Activated CD4-positive, alpha-beta T cell treated with anti-CD3 and anti-CD28 coated beads, Interleukin-2, amount 10 ng/mL, durations not matched to agents 24 days and 14 days (primary cell): ENCODE results near the gene OPRL1. TPM values are rescaled to one million over a fixed set of nuclear protein-coding genes. Genes with fewer than 3 reads are reported as not detected.

Experiments used
- DNase-seq: peaks from one replicate; pipeline ENCODE4 v3.0.0; 2022
- H3K27ac Mint-ChIP-seq: one replicate; pipeline ENCODE4 v1.8.0; 2022; ENCODE audit warnings: mild to moderate bottlenecking, mixed read lengths
- H3K27me3 Mint-ChIP-seq: one replicate; pipeline ENCODE4 v1.8.0; 2022; ENCODE audit warnings: mixed read lengths
- H3K36me3 Mint-ChIP-seq: one replicate; pipeline ENCODE4 v1.8.0; 2022; ENCODE audit warnings: low read depth, mild to moderate bottlenecking, mixed read lengths
- H3K4me1 Mint-ChIP-seq: one replicate; pipeline ENCODE4 v1.8.0; 2021; ENCODE audit warnings: mixed read lengths
- H3K4me3 Mint-ChIP-seq: one replicate; pipeline ENCODE4 v1.8.0; 2022; ENCODE audit warnings: mild to moderate bottlenecking, moderate library complexity, mixed read lengths
- H3K9me3 Mint-ChIP-seq: one replicate; pipeline ENCODE4 v1.8.0; 2021; ENCODE audit warnings: mixed read lengths
- intact Hi-C: fragments of 100-400 bp; cut with micrococcal nuclease; formaldehyde crosslinking; loops from one replicate; pipeline ENCODE4 v1.15.1; 2023
- total RNA-seq: library from RNA; stranded (reverse); gene quantifications from 2 replicates; pipeline ENCODE4 v1.2.3, GENCODE V29; 2022

OPRL1 gene
- total RNA-seq, 1 donor from 2014 or later = 0.23 TPM

DNA sequence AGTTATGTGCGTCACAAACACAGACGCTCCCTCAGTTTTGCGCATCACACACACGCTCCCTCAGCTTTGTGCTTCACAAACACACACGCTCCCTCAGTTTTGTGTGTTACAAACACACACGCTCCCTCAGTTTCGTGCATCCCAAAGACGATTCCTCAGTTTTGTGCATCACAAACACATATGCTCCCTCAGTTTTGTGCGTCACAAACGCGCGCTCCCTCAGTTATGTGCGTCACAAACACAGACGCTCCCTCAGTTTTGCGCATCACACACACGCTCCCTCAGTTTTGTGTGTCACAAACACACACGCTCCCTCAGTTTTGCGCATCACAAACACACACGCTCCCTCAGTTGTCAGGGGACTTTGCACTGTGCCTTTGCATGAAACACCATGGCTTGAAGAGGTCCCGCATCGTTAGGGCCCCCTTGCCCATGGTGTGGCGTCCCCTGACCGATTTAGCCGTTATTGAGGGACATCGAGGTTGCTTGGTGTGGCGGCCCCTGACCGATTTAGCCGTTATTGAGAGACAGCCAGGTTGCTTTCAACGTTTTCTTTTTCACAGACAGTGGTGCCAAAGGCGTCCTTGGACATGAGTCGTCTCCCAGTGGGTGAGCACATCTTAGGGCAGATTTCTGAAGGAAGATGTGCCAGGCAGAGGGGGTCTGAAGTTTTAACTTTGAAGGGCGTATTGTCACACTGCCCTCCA, 56.3 kb downstream of the OPRL1 start:
- Mint-ChIP-seq H3K9me3 (no peaks in the 10 kb centered on the region), H3K27me3 (no peaks in the 10 kb centered on the region), H3K4me1 (no peaks in the 10 kb centered on the region), H3K4me3 (no peak overlapping the region), H3K36me3 (no peaks in the 10 kb centered on the region), H3K27ac (no peak overlapping the region)
- intact Hi-C loops = no loop called here
- no peak for DNase-seq

GRCh38 chr20:64137598-64138031, 57.7 kb downstream of the OPRL1 start:
- H3K4me1 Mint-ChIP-seq = no peaks in the 10 kb centered on the region
- H3K27ac Mint-ChIP-seq = no peak overlapping the region
- DNase-seq = no peak
- H3K36me3 Mint-ChIP-seq = no peaks in the 10 kb centered on the region
- no peaks in the 10 kb centered on the region for H3K9me3 Mint-ChIP-seq
- no peak overlapping the region for H3K4me3 Mint-ChIP-seq
- intact Hi-C loops = no loop called here
- no peaks in the 10 kb centered on the region for H3K27me3 Mint-ChIP-seq

GRCh38 chr20:64138276-64138815, 58.5 kb downstream of the OPRL1 start:
- no peaks in the 10 kb centered on the region for H3K4me1 Mint-ChIP-seq
- no peak for DNase-seq
- no peak overlapping the region for H3K4me3 Mint-ChIP-seq
- intact Hi-C loops = no loop called here
- H3K27me3 Mint-ChIP-seq = no peaks in the 10 kb centered on the region
- no peak overlapping the region for H3K27ac Mint-ChIP-seq
- no peaks in the 10 kb centered on the region for H3K36me3 Mint-ChIP-seq
- no peaks in the 10 kb centered on the region for H3K9me3 Mint-ChIP-seq

DNA sequence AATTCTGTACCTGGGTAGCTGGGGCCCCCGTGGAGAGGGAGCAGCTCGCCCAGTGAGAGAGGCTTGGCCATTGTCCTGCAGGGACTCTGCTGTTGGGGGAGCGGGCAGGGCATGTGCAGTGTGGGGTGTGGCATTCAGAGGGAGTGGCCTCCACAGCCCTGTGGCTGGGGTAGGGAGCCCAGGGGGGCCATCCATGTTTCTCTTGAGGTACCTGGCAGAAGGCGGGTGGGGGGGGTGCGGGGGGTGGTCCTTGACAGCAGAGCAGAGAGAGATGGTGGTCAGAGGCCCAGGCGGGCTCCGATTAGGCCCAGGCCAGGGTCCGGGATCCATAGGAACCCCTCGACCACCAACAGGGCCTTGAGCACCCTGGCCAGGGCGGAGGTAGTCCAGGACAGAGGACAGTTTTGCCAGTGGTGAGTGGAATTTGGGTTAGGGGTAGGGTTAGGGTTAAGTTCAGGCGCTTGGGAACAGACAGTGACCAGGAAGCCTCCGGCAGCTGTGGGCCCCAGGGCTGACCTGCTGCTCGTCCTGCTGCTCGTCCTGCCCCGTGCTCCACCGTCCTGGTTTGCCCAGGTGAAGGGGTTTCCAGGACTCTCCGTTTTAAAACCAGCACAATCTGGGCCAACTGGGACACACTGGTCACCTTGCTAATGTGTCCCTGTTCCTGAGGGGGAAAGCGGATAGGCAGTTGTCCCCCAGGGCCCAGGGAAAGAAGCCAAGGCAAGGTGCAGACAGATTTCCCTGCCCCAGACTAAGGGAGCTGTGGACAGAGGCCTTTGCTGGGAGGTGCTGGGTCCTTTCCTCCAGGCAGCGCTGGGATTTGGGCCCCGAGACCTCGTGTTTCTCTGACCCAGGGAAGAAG, 59.5 kb downstream of the OPRL1 start:
- Mint-ChIP-seq H3K4me3 (no peak overlapping the region), H3K27me3 (no peaks in the 10 kb centered on the region), H3K36me3 (no peaks in the 10 kb centered on the region), H3K9me3 (no peaks in the 10 kb centered on the region), H3K27ac (no peak overlapping the region), H3K4me1 (no peaks in the 10 kb centered on the region)
- intact Hi-C loops = no loop called here
- no peak for DNase-seq

GRCh38 chr20:64140061-64140931, 60.4 kb downstream of the OPRL1 start:
- Mint-ChIP-seq H3K27ac (no peak overlapping the region), H3K4me1 (no peaks in the 10 kb centered on the region), H3K27me3 (no peaks in the 10 kb centered on the region), H3K36me3 (no peaks in the 10 kb centered on the region), H3K4me3 (no peak overlapping the region), H3K9me3 (peaks cover 3% of the 10 kb centered on the region)
- intact Hi-C loops = no loop called here
- no peak for DNase-seq

- intact Hi-C loops = no loop called here
- Mint-ChIP-seq H3K27me3 (no peaks in the 10 kb centered on the region), H3K27ac (no peak overlapping the region), H3K4me1 (no peaks in the 10 kb centered on the region), H3K4me3 (no peak overlapping the region), H3K9me3 (peaks cover 3% of the 10 kb centered on the region), H3K36me3 (no peaks in the 10 kb centered on the region)
- DNase-seq = no peak
Measured at GRCh38 chr20:64140956-64141355, 61.1 kb downstream of the OPRL1 start.

- no peak overlapping the region for H3K27ac Mint-ChIP-seq
- H3K4me3 Mint-ChIP-seq = no peak overlapping the region
- H3K36me3 Mint-ChIP-seq = no peaks in the 10 kb centered on the region
- H3K27me3 Mint-ChIP-seq = no peaks in the 10 kb centered on the region
- no peak for DNase-seq
- H3K9me3 Mint-ChIP-seq = peaks cover 3% of the 10 kb centered on the region
- intact Hi-C loops = no loop called here
- no peaks in the 10 kb centered on the region for H3K4me1 Mint-ChIP-seq
Measured at GRCh38 chr20:64142590-64142989, 62.7 kb downstream of the OPRL1 start.

DNA sequence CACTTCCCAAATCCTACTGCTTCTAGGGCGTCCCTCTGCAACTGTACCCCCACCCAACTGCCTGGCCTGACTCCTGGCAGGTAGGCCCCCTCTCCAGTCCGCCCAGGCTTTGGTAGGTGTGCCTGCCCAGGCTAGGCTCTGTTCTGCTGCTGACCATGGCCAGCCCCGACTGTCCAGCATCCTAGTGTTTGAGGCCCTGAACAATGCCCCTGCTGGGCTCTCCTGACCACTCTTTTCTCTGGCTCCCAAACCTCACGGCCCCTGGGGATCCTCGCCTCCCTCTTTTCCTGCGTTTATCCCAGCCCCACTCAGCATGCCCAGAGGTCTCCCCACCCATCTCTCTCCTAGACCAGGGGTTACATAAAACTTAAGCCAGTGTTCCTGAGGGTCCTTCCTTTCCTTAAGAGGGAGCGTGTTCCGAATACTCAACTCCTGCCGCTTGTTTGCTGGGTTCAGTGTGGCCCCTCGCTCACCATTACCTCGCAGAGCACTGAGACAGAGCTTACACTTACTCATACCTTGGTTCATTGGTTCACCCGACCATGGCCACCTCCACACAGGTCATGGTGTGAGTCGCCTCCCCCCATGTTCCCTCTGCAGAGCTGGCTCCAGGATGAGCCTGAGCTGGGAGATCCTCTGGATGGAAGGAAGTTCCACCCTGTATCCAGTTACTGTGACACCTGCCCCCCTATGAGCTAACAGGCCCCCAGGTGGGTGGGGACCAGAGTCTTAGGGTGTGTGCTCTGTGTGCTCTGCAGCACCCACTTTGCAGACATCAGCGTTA, 63.3 kb downstream of the OPRL1 start:
- Mint-ChIP-seq H3K36me3 (no peaks in the 10 kb centered on the region), H3K27me3 (no peaks in the 10 kb centered on the region), H3K4me3 (no peak overlapping the region), H3K4me1 (no peaks in the 10 kb centered on the region), H3K9me3 (peaks cover 3% of the 10 kb centered on the region), H3K27ac (no peak overlapping the region)
- DNase-seq = no peak
- intact Hi-C loops = no loop called here

- intact Hi-C loops = no loop called here
Measured at GRCh38 chr20:64144144-64144912, 64.4 kb downstream of the OPRL1 start.

DNA sequence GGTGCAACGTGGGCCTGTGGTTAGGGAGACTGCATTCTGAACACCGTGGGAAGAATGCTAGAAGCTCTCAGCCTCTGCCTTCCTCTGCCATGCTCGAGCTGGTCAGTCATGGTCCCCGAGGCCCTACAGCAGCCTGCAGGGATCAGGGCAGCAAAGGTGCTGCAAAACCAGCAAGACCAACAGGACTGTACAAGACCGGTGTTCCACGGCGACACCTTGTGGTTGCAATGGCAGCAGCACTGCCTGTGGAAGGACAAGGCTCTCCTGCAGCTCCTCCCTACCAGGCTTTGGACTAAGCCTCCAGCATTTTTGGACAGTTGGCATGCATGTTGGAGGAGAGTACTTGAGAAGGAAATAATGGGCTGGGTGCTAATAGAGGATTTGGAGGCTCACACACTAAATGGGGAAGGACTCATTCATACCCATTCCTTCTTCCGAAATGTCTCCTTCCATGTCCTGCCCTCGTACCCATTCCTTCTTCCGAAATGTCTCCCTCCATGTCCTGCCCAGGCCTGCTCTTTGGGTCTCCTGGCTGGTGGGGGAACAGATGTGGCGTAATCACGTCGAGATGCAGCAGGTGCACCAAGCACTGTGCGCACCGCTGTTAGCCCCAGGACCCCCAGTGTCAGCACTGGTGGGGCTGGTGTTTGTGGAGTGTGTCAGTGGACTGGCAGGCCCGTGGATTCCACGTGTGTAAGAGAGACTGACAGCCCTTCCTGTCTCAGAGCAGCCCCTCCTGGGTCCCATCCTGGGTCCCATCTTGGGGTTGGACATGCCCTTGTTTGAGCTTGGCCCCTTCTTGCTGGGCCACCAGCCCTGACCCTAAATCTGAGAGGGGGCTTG, 65.8 kb downstream of the OPRL1 start:
- H3K27ac Mint-ChIP-seq = no peak overlapping the region

More at GRCh38 chr20:64144144-64144912, 64.4 kb downstream of the OPRL1 start:
- Mint-ChIP-seq H3K9me3 (peaks cover 3% of the 10 kb centered on the region), H3K27ac (no peak overlapping the region), H3K36me3 (no peaks in the 10 kb centered on the region), H3K4me1 (no peaks in the 10 kb centered on the region), H3K27me3 (no peaks in the 10 kb centered on the region), H3K4me3 (no peak overlapping the region)
- DNase-seq = no peak

GRCh38 chr20:64146301-64146935, 66.5 kb downstream of the OPRL1 start:
- H3K4me1 Mint-ChIP-seq = no peaks in the 10 kb centered on the region
- H3K27ac Mint-ChIP-seq = no peak overlapping the region
- H3K27me3 Mint-ChIP-seq = no peaks in the 10 kb centered on the region
- DNase-seq = no peak
- H3K9me3 Mint-ChIP-seq = peaks cover 3% of the 10 kb centered on the region
- H3K36me3 Mint-ChIP-seq = no peaks in the 10 kb centered on the region
- intact Hi-C loops = no loop called here
- no peak overlapping the region for H3K4me3 Mint-ChIP-seq

More for the DNA sequence above, 65.8 kb downstream of the OPRL1 start:
- Mint-ChIP-seq H3K27me3 (no peaks in the 10 kb centered on the region), H3K4me3 (no peak overlapping the region), H3K36me3 (no peaks in the 10 kb centered on the region), H3K9me3 (peaks cover 3% of the 10 kb centered on the region), H3K4me1 (no peaks in the 10 kb centered on the region)
- DNase-seq = no peak
- intact Hi-C loops = no loop called here
